A549 (cell line): ENCODE results near the gene UBQLN4. TPM values are rescaled to one million over a fixed set of nuclear protein-coding genes. Genes with fewer than 3 reads are reported as not detected.

Experiments used
- ATAC-seq, 2 experiments: fragments of 200-7000 bp in 1 of 2; fragments of >200 bp in 1 of 2; cut with Nextera tagmentation in 1 of 2; cut with Tn5 transposase in 1 of 2; 3 replicates each; pipeline versions ENCODE4 v1.8.0 to v1.9.1; 2018 to 2020; ENCODE audit warnings: mild to moderate bottlenecking in 1 of 2, moderate library complexity in 1 of 2
- CTCF ChIA-PET: fragments of 300-600 bp; sonication (Branson Sonifier 250); formaldehyde crosslinking; extraction: SDS; loops from one replicate; lab custom pipeline; 2021; ENCODE audit warnings: antibody characterized with exemption, inconsistent platforms; lab: Yijun Ruan, JAX
- POLR2A ChIA-PET: fragments of 350-600 bp; formaldehyde crosslinking; extraction: SDS; loops from one replicate; lab custom pipeline; 2021; ENCODE audit warnings: antibody characterized with exemption, inconsistent platforms; lab: Yijun Ruan, JAX
- DNase-seq, 2 experiments: peaks; one replicate each; pipeline versions ENCODE4 v3.0.0 to v3.0.0-alpha.2; 2011 to 2016; ENCODE audit warnings: low read depth in 1 of 2, low spot score in 1 of 2
- FAIRE-seq: peaks from 2 replicates; lab custom pipeline; 2011; peaks lifted over from hg19 to GRCh38; lab: Jason Lieb, UNC
- H3K27ac ChIP-seq, 2 experiments: fragments of >200 bp; sonication (Bioruptor Twin); formaldehyde crosslinking; 3 replicates each; pipeline ENCODE4 v1.5.1; 2016 to 2017
- H3K4me1 ChIP-seq: fragments of >200 bp; sonication (Bioruptor Twin); formaldehyde crosslinking; 3 replicates; pipeline ENCODE4 v1.6.1; 2016
- H3K4me2 ChIP-seq: fragments of >200 bp; sonication (Bioruptor Twin); formaldehyde crosslinking; 3 replicates; pipeline ENCODE4 v1.6.1; 2016
- H3K4me3 ChIP-seq: fragments of >200 bp; sonication (Bioruptor Twin); formaldehyde crosslinking; 3 replicates; pipeline ENCODE4 v1.5.1; 2016
- H3K9me3 ChIP-seq: fragments of >200 bp; sonication (Bioruptor Twin); formaldehyde crosslinking; 3 replicates; pipeline ENCODE4 v1.6.1; 2016
- CBX2 ChIP-seq: fragments of 200-600 bp; sonication (generic); IDR thresholded peaks from 2 replicates; pipeline ENCODE4 v1.6.1; 2016; ENCODE audit warnings: low read depth, mild to moderate bottlenecking, borderline replicate concordance
- EHF ChIP-seq: fragments of 250-450 bp; sonication (Bioruptor Pico); IDR thresholded peaks from 2 replicates; pipeline ENCODE4 v1.5.0; 2020; ENCODE audit warnings: mild to moderate bottlenecking
- EHMT2 ChIP-seq: fragments of 200-600 bp; sonication (generic); IDR thresholded peaks from 2 replicates; pipeline ENCODE4 v1.6.1; 2016; ENCODE audit warnings: antibody characterized with exemption, low read depth, mild to moderate bottlenecking, moderate library complexity
- EP300 ChIP-seq, 2 experiments: fragments of >200 bp; sonication (Bioruptor Twin); formaldehyde crosslinking; IDR thresholded peaks; 2 replicates in 1 of 2; 3 replicates in 1 of 2; pipeline ENCODE4 v1.6.1; 2016 to 2017
- FOSB ChIP-seq: fragments of 250-450 bp; sonication (Bioruptor Pico); IDR thresholded peaks from 2 replicates; pipeline ENCODE4 v1.5.0; 2020; ENCODE audit warnings: mild to moderate bottlenecking, moderate library complexity
- GATA3 ChIP-seq: IDR thresholded peaks from 2 replicates; pipeline ENCODE4 v1.6.1; 2012; ENCODE audit warnings: borderline replicate concordance
- HOXA7 ChIP-seq: fragments of 250-450 bp; sonication (Bioruptor Pico); IDR thresholded peaks from 2 replicates; pipeline ENCODE4 v1.5.0; 2020; ENCODE audit warnings: mild to moderate bottlenecking, moderate library complexity
- HOXB13 ChIP-seq: fragments of 250-450 bp; sonication (Bioruptor Pico); IDR thresholded peaks from 2 replicates; pipeline ENCODE4 v1.5.0; 2020; ENCODE audit warnings: low read depth, mild to moderate bottlenecking, moderate library complexity
- KDM1A ChIP-seq: fragments of 200-600 bp; sonication (generic); IDR thresholded peaks from 2 replicates; pipeline ENCODE4 v1.6.1; 2016; ENCODE audit warnings: low read depth, mild to moderate bottlenecking
- NPAS2 ChIP-seq: fragments of 250-450 bp; sonication (Bioruptor Pico); IDR thresholded peaks from 2 replicates; pipeline ENCODE4 v1.8.0; 2022; ENCODE audit warnings: mild to moderate bottlenecking, moderate library complexity, borderline replicate concordance
- PBX3 ChIP-seq: IDR thresholded peaks from 2 replicates; pipeline ENCODE4 v1.6.1; 2012
- PHF8 ChIP-seq: fragments of 200-600 bp; sonication (generic); IDR thresholded peaks from 2 replicates; pipeline ENCODE4 v1.6.1; 2016; ENCODE audit warnings: low read depth, mild to moderate bottlenecking, antibody characterized with exemption, moderate library complexity, borderline replicate concordance
- POLR2A ChIP-seq: IDR thresholded peaks from 2 replicates; pipeline ENCODE4 v1.6.1; 2012; ENCODE audit warnings: mild to moderate bottlenecking, low read length
- POLR2AphosphoS2 ChIP-seq: conservative IDR thresholded peaks from 2 replicates; pipeline ENCODE4 v1.6.1; 2012; ENCODE audit warnings: low read length, improper control_type of control experiment, inconsistent platforms
- RCOR1 ChIP-seq: fragments of 150-350 bp; IDR thresholded peaks from 2 replicates; pipeline ENCODE4 v1.6.1; 2014; ENCODE audit warnings: antibody characterized with exemption, low read length, low read depth
- SMC3 ChIP-seq: fragments of >200 bp; sonication (Bioruptor Twin); formaldehyde crosslinking; IDR thresholded peaks from 3 replicates; pipeline ENCODE4 v1.6.1; 2018; ENCODE audit warnings: inconsistent platforms
- ZNF302 ChIP-seq: fragments of 250-450 bp; sonication (Bioruptor Pico); IDR thresholded peaks from 2 replicates; pipeline ENCODE4 v1.9.0; 2021; ENCODE audit warnings: inconsistent platforms, mild to moderate bottlenecking, moderate library complexity
- ZSCAN20 ChIP-seq: fragments of 250-450 bp; sonication (Bioruptor Pico); IDR thresholded peaks from 2 replicates; pipeline ENCODE4 v1.8.0; 2022; ENCODE audit warnings: mild to moderate bottlenecking, moderate library complexity
- WGBS: methylation state at CpG from one replicate; pipeline ENCODE4 v1.1.6; 2017; ENCODE audit errors: missing lambda C conversion rate; 5-methylcytosine and 5-hydroxymethylcytosine counted together
- polyA plus RNA-seq, 4 experiments: library from polyadenylated mRNA; depleted of rRNA in 3 of 4; stranded (reverse); fragments of >200 nt; fragmentation: RNase III in 1 of 4; extraction: RNeasy Plus Mini Kit Qiagen cat#74134 plus additional on column Dnase treatment in 1 of 4; gene quantifications; 2 replicates in 3 of 4; 3 replicates in 1 of 4; pipeline ENCODE4 v1.2.3, GENCODE V29; 2011 to 2017
- TF ChIP-seq, protein P1 (sequence below): IDR thresholded peaks from 2 replicates; pipeline ENCODE4 v1.6.1; 2012
- TF ChIP-seq, protein P2 (sequence below): IDR thresholded peaks from 2 replicates; pipeline ENCODE4 v1.6.1; 2012; ENCODE audit warnings: low read depth, borderline replicate concordance
- TF ChIP-seq, protein P3 (sequence below): fragments of >200 bp; sonication (Bioruptor Twin); formaldehyde crosslinking; IDR thresholded peaks from 3 replicates; pipeline ENCODE4 v1.6.1; 2016
- TF ChIP-seq, protein P4 (sequence below): fragments of >200 bp; sonication (Bioruptor Twin); formaldehyde crosslinking; IDR thresholded peaks from 2 replicates; pipeline ENCODE4 v1.6.1; 2016

The UBQLN4 gene
- polyA plus RNA-seq, 2 of the 4 experiments (the other 2 are of a cell fraction): 38.2 to 42.0 TPM

DNA sequence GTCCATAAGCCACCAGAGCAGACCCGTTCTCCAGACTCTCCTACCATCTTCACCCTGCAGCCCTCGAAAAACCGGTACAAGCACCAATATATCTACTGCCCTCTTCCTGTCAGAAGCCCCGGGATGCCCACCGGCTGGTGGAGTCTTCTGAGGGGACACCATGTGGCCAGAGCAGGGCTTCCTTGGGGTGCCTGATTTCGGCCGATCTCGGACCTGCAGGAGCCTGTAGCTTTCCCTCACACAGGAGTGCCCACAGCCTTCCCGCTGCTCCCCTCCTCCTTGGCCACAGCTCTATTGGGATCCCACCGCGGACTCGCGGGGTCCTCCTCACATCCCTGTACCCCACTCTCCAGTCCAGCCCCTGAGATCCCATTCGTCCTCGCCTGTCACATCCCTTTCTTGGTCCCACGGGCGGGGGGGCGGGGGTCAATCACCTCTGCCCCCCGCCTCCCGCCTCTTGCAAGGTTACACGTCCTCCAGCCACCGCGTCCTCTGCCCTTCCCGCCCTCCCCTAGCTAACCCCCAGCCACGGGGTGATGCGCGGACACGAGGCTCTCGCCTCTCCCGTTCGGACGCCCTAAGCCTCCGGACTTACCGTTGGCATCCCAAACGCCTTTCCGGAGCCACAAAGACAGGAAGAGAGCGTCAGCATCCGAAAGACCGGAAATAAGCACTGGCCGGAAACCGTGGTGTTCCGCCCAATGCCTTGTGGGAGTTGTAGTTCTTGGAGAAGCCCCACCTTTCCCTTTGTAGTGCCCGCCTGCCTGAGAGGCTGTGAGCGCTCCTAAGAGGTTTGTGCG, 33.1 kb downstream of the UBQLN4 start, which contains the start of gene SSR2:
Gene SSR2, minus strand, starts transcription at position 659 of the 800 bp plus-strand sequence. CDS start 784 bp downstream, outside the sequence.
- ATAC-seq (peak; percentile 99), FAIRE-seq (peak; percentile 68), DNase-seq (peak; percentile 90 to 99)
- peak within 1 kb of the TSS; percentile 93 to 95 for H3K27ac ChIP-seq
- peak within 1 kb of the TSS; percentile 99 for H3K4me3 ChIP-seq
- no peaks in the 10 kb centered on the region for H3K9me3 ChIP-seq
- H3K4me2 ChIP-seq: peak within 1 kb of the TSS; percentile 90
- peaks cover 10% of the 10 kb centered on the region; the same call in 1 of the 3 replicates for H3K4me1 ChIP-seq
- POLR2A ChIA-PET: interaction anchor here (0.5 kb wide), 1 partner anchor 81 kb away, joined by 4 read pairs; no protein-coding TSS in a partner anchor
- 2% methylated on average over 29 of the region's 45 CpGs for WGBS
- CTCF ChIA-PET: interaction anchor here (0.9 to 2.9 kb wide), 5 partner anchors 10 to 37 kb away, joined by 3 to 8 read pairs (median 4); partner anchors contain the start of gene UBQLN4
- TF ChIP-seq POLR2A (peak; percentile 85), ZSCAN20 (no peak), PHF8 (no peak), PBX3 (no peak), GATA3 (no peak), ZNF302 (no peak)
- TF ChIP-seq, protein P1, sequence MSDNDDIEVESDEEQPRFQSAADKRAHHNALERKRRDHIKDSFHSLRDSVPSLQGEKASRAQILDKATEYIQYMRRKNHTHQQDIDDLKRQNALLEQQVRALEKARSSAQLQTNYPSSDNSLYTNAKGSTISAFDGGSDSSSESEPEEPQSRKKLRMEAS: peak; percentile 27; the same call in 1 of the 2 replicates
- TF ChIP-seq, protein P2, sequence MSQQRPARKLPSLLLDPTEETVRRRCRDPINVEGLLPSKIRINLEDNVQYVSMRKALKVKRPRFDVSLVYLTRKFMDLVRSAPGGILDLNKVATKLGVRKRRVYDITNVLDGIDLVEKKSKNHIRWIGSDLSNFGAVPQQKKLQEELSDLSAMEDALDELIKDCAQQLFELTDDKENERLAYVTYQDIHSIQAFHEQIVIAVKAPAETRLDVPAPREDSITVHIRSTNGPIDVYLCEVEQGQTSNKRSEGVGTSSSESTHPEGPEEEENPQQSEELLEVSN: no peak
- TF ChIP-seq, protein P3, sequence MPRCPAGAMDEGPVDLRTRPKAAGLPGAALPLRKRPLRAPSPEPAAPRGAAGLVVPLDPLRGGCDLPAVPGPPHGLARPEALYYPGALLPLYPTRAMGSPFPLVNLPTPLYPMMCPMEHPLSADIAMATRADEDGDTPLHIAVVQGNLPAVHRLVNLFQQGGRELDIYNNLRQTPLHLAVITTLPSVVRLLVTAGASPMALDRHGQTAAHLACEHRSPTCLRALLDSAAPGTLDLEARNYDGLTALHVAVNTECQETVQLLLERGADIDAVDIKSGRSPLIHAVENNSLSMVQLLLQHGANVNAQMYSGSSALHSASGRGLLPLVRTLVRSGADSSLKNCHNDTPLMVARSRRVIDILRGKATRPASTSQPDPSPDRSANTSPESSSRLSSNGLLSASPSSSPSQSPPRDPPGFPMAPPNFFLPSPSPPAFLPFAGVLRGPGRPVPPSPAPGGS: 0 out of 3 replicates have a peak, but pooled peaks have one; percentile 39
- TF ChIP-seq, all 56 proteins: peak for 3

- Histone ChIP-seq H3K27ac (peak overlapping the region; percentile 93 to 95), H3K9me3 (no peaks in the 10 kb centered on the region), H3K4me3 (peak overlapping the region; percentile 99), H3K4me2 (peak overlapping the region; percentile 90), H3K4me1 (peaks cover 10% of the 10 kb centered on the region; the same call in 1 of the 3 replicates)
- TF ChIP-seq SMC3 (no peak), PHF8 (no peak), EP300 (IDR thresholded peaks at IDR 0.05) (no peak), KDM1A (no peak), CBX2 (no peak), NPAS2 (CRISPR knock-in tag) (no peak), PBX3 (no peak), POLR2AphosphoS2 (no peak), RCOR1 (no peak), ZSCAN20 (no peak), EHMT2 (no peak), FOSB (no peak), EHF (CRISPR knock-in tag) (no peak), HOXB13 (CRISPR knock-in tag) (no peak), HOXA7 (CRISPR knock-in tag) (no peak)
- TF ChIP-seq, protein P4, sequence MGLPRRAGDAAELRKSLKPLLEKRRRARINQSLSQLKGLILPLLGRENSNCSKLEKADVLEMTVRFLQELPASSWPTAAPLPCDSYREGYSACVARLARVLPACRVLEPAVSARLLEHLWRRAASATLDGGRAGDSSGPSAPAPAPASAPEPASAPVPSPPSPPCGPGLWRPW: no peak
- DNase-seq: no peak
- ATAC-seq: no peak
- ChIA-PET CTCF (interaction anchor here (1.5 kb wide), 1 partner anchor 81 kb away, joined by 9 read pairs; no protein-coding TSS in a partner anchor), POLR2A (no interaction called here)
- FAIRE-seq: no peak
- 72% methylated on average over 8 of the region's 8 CpGs for WGBS
Observed at GRCh38 chr1:156019946-156020292, 33.7 kb downstream of the UBQLN4 start.
